Measurements from ENCODE around the gene XPR1.

The XPR1 gene

DNA sequence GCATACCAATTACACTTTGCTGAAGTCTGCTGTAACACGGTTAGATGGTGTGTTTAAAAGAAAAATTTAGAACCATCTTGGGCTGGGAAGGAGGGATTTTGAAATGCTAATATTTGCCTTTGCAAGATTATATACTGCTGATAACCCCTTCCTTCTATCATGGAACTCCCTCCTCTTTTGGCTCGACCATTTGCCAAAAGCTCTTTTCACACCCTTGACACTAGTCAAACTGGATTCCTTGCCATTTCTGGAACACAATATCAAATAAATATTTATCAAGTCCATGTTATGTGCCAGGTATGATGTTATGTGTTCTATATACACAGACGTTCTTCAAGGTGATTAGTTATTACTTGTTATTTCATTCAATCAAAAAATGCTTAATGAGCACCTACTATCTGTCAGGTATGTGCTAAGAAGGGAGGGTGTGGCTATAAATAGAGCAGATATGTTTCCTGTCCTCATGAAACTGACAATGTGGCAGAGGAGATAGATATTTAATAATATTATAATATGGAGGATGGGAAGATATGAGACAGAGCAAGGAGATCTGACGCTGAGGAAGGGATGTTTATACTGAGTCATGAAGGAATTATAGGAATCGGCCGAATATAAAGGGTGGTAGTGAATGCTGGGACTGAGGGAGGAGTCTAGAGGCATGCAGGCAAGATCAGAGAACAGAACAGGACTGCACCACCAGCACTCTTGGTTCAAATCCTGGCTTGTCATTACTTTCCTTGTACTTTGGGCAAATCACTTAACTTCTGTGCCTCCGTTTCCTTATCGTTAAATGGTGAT is 16.1 kb upstream of the XPR1 start:
- no peak for DNase-seq

DNA sequence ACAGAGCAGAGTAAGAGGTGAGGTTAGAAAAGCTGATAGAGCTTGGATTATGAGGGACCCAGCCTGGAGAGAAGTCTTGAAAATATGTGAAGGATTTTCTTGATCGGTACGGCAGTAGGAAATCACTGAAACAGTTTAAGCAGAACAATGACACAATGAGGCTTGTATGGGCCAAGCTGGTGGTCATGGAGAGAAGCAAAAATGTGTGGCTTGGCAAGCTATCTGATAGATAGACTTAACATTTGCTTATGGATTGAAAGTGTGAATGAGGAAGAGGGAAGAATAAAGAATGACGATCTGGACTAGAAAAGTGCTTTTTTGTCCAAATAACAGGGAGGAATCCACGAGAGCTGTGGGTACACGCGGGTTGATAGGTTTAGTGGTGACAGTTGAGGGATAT is 15.4 kb upstream of the XPR1 start:
- no peak for DNase-seq

DNA sequence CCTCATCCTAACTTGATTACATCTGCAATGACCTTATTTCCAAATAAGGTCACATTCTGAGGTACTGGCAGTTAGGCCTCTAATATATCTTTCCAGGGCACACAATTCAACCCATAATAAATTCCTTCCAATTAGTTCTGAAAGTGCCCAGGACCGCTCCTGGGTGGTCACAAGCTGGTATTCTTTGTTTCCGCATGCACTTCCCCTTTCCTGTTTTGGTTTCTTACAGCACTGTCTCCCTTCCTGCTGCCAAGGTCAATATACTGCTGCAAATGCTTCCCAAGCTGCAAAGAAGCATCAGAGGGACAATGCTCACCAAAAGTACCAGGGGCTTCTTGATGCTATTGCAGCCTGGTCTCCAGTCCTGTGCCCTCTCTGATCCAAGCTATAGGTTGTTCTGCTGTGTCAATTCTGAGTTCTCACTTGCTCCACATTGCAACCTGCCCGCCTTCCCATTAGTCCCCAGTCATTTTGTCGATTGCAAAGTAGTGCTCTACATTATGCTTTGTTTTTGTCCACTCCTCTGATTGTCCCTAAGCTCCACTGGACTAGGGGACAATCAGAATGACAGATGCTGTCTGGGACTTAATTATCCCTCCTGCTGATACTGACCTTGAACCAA is 13.9 kb upstream of the XPR1 start:
- no peak for DNase-seq

DNA sequence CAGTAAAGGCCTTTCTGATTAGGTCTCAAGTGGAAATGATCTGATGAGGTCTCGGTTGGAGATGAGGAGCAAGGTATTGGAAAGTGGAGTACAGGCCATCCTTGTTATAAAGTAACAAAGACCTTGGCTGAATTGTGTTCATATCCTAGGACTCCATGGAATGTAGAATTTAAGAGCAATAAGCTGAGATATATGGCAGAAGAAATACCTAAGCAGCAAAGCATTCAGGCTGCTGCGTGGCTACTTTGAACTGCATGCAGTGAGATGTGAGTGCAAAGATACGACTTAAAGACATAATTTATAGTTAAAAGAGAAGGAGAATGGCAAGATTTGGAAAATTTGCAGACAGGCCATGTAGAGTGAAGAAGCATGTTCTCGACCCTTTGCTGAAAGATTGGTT is 11.2 kb upstream of the XPR1 start:
- DNase-seq, result no peak

DNA sequence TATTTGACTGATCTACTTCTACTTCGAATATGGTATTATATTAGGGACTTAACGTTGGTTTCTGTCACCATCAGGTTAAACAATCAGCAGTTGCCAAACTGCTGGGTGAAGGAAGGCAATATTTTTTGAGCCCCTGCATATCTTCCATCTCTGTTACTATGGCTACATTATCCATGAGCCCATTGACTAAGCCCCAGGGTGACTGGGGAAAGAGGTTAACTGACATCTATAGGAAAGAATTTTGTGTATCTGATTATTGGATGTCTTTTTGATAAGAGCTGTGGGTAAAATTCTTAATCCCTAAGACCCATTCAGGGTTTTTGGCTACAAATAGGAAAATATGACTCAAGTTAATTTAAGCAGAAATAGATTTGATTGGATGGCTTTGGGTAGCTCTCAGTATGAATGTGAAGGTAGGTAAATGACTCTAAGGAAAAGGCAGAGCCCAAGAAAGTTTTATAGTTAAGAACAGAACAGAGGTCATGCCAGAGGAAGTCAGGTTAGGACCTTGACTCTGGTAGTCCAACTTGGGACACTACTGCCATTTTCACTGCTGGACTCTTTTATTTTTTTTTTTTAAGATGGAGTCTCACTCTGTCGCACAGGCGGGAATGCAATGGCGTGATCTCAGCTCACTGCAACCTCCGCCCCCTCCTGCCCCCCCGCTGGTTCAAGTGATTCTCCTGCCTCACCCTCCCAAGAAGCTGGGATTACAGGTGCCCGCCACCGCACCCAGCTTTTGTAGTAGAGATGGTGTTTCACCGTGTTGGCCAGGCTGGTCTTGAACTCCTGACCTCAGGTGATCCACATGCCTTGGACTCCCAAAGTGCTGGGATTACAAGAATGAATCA is 8.9 kb upstream of the XPR1 start:
- no peak for DNase-seq

DNA sequence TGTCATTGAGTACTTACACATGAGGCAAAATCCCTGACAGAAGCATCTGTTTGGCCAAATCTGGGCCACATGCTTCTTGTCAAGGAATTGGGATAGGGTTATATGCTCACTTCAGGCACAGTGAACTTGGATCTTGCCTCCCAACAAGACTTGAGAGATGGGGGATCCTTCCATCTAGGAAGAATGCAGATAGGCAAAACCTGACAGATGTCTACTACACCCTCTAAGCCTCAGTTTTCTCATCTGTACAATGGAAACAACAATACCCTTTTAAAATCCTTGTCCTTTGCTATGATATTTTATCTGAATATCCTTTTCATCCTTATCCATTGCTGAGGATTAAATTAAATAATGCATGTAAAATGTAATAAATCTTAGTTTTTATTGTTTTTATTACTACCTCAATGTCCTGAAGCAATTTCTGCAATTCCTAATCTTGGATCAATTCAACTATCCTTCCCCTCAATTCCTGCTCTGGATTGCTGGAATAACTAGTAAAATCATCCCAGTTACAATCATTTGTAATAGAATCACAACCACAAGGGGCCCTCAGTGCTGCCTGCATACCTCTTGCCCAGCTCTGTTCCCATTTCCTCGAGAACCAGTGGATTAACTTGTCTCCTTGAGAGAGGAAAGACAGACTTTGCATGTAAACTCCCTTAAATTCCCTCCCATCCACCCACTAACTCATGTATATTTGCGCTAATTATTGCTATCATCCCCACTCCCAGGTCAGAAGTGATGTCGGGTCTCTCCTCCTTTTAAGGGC is 8.1 kb upstream of the XPR1 start:
- DNase-seq, result peak; percentile 21

DNA sequence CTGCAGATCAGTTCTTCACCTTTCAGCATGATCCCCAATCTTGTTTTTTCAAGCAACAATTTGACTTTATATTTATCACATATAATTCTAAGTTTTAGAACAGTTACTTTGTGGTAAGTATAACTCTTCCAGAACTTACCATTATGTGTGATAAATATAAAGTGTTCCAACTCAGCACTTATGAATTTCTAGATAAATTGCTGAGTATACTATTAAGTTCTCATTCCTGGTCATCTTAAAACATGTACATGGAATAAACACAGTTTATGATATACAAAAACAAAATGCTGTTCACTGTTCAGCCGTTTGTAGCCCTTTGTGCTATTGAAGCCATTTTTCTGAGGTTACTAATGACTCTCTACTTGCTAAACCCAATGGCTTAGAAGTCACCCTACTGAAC is 5.1 kb upstream of the XPR1 start:
- no peak for DNase-seq

DNA sequence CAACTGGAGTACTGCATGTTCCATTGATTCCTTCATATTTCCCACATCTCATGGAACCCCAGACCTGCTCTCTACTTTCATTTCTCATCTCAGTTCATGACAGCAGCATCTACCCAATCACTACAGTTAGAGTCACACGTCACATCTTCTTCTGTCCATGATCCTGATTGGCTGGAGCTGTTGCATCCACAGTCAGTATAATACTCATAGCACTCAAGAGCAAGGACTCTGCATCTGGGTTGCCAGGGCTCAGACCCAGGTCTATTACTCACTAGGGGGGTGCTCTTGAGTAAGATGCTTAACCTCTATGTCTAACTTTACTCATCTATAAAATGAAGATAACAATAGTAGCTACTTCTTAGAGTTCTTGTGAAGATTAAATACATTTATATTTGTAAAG is 4.4 kb upstream of the XPR1 start:
- no peak for DNase-seq

DNA sequence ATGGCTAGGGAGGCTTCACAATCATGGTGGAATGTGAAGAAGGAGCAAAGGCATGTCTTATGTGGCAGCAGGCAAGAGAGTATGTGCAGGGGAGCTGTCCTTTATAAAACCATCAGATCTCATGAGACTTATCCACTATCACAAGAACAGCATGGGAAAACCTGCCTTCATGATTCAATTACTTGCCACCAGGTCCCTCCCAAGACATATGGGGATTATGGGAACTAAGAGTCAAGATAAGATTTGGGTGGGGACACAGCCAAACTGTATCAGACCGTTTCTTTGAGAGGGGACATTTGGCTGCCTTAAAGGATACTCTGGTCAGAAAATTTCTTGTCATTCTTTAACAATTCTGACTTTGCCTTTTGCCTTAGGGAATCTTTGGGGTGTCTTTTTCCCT is 3.2 kb upstream of the XPR1 start:
- DNase-seq, result no peak

DNA sequence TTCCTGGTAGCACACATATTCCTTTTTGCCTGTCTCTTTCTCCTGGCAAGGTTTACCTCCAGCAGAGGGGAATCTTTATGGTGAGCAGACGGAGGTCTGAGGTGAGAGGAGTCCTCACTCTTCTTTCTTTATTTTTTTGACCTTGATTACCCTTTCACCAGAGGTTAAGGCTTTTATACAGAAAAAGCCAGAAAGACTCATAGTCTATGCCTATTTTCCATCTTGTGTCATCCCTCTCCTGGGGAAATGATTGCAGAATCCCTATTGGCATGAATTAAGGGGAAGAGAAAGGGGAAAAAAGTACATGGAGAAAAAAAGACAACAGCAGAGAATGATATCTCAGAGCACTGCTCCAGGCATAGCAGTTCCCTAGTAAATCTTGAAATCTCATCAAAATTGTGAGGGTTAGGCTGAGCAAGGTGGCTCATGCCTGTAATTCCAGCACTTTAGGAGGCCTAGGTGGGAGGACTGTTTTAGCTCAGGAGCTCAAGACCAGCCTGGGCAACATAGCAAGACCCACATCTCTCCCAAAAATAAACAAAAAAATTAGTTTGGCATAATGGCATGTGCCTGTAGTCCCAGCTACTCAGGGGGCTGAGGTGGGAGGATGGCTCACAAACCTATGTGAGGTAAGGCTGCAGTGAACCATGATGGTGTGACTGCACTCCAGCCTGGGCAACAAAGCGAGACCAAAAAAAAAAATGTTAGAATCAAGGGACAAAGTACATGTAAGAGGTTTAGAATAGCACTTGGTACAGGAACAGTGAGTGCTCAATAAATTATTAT is 1.2 kb upstream of the XPR1 start:
- DNase-seq, result no peak

DNA sequence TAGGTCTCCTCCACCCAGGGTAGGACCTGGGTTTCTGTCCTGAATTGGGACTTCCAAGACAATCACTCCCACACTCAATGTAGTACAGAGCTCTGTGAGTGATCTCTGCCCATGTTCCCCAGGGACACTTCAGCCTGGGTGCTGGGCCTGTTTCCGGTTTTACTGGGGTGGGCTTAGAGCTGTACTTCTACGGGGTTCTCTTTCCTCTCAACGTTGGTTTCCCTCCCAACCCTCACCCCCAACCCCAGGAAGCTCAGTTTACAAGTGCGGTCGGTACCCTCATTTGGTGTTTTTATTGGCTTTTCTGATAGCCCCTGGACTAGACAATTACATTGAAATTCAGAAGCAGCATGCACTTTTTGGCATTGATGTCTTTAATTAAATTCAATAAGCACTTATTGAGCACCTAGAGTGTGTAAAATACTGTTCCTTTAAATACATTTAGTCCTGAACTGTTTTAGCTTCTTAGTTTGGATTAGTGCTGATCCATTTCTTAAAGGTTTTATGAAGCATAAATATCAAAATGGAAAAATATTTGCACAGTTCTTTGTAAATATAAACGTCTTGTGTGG is 542 bp upstream of the XPR1 start:
- no peak for DNase-seq

DNA sequence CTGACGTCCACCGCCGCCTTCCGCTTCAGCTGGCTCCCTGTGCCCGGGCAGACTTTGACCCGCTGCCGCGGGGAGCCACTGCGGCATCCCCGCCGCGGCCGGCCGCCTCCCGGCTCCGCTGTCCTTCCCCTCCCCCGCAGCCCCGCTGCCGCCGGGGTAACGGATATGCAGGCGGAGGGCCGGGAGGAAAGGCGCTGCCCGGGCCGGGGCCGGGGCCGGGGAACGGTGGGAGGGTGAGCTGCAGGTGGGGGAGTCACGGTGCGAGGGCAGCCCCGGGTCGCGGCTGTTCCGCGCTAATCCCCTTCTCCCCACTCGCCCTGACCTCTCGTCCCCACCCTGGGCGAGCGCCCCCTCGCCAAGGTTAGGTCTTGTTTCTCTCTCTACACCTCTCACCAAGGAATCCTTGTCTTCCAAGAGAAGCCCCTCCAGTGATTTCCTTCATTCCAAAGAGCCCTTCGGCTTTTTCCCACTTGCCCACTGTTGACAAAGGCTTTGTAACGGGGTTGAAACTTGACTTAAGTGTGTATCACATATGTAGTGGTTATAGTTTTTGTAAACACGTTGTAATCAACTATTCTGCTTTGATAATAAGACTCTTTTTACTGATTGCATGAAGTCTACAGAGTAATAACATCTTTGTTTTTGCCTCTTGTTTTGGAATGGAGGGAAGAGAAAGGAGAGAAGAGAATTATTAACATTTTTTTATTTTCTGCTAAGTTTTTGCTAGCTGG is 669 bp downstream of the XPR1 start:
- peak; percentile 44 for DNase-seq

DNA sequence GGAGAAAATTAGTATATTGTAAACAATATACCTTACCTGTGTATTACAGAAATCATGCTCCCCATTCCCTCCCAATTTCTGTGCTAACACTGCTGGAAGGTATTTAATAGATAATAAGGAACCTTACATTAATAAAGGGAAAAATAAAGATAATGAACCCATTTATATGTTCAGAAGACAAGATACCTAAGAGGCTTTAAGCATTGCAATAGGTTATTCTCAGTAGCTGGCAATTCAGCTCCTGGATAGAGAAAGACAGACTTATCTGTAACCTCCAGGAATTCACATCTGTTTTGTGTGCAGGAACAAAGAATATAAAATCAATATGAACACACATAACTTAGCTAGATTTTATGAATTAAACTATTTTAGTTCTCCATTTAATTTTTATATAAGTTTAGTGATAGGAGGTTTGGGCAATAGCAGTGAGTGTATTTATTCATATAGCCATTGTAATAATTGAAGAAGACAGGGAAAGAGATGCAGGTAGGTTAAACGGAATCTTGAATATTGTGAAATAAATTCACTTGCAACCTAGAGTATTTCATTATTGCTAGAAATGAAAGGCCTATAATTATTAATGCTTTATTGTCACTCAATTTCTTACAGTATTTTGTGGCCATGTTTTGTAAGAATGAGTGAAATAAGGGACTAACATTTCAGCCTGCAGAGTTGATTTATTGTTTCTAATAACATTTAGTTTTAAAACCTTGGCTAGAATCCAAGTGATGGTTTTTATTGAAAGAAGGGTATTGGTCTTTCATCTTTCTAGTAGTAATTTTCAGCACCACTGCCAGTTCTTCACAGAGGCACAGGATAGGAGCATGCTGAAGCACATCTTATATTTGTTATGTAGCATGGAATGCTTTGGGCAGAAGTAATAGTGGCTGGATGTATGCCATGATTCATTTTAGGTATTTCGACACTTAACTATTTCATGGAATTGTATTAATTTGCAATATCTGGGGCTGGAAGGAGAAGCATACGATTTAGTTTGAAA is 1.5 kb downstream of the XPR1 start:
- no peak for DNase-seq

DNA sequence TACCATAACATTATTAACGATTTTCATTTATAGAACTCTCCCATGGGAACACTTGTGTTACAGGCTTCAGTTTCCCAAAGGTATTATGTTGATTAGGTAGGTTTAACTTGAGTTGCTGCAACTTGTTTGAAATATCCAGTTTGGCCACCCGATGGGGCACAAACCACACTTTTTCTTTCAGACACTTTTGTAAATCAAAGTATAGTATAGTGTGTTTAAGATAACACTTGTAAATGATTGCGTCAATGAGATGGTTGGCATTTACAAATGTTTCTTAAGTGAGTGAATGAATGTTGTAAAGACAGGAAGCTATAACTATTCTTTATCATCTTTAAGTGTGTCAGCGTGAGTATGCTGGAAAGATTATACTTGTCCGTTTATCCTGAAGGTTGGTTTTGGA is 4.3 kb downstream of the XPR1 start:
- no peak for DNase-seq

DNA sequence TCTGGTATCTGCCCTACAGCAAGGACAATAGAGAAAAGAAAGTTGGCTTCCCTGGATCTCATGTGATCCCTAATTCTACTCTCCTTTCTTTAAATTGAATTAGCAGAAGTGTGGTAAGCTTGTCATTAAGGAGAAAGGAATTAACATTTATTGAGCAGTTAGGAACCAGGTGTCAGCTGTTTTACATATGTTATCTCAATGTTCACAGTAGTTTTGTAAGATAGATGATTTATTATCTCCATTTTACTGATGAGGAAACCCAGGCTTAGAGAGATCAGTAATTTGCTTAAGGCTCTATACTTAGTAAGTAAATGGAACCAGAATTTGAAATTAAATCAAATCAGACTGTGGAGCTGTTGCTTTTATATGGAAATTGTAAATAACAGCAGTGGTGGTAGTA is 8.0 kb downstream of the XPR1 start:
- no peak for DNase-seq

DNA sequence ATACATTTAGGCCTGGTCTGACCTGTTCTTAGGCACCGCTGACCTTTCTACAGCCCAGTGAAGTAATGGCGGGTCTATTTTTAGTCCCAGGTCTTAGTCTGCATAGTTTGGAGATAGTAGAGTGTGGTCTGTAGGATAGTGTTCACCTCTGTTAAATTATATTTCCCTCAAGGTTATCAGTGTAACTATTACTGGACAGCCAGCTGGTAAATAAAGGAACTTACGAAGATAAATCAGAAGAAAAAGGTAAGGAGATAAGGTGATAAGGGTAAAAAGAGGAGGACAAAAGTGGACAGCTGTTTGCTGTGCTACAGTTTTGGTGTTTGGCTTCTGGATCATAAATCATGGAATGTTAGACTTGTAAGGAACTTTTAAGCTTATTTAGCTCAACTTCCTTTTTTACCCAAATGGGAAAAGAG is 8.7 kb downstream of the XPR1 start:
- no peak for DNase-seq

DNA sequence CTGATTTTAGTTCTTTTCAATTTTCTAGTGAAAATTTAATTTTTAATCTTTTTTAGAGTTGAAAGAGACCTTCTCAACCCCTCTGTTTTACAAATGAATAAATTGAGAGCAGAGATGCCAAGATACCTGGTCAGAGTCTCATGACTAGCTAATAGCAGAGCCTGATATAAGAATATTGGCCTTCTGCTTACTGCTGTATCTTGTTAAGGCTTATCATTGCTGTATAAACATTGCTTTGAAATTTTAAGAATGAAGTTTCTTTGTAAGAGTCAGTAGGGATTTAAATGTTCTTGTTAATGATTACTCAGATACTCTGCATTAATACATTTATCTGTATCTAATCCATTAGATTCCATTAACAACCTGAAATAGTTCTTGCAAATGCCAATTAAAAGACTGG is 9.8 kb downstream of the XPR1 start:
- no peak for DNase-seq

DNA sequence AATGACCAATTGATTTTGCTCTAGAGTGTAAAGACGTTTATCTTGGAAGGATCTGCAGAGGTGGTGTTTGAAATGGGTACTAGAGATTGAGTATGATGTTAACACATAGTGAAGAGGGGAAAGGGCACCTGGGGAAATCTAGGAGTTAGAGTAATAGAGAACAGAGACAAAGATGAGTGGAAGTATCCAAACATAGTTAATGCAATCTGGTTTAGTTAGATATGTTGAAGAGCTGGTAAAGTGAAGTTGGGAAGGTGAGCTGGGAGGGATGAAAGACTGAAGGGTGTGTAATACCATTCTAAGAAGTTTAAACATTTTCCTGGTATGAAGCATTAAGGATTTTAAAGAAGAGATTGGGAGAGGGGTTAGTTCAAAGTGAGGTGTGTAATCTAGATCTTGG is 11.0 kb downstream of the XPR1 start:
- DNase-seq, result no peak

DNA sequence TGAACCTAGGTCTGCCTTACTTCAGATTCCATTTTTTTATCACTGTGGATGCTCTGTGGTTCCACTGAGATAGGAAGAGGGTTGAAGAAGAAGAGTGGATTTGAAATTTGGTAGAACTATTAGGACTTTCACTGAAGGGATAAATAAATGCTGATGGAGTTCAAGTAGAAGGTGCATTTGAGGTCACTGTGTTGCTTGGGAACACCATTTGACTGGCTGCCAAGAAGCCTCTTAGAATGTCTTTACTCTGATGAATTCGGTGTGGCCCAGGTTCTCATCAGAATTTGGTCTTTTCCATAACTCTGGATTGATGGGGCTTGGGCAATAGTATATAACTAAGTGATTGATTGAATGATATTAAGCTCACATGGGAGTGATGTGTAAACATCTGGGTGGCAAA is 11.9 kb downstream of the XPR1 start:
- DNase-seq, result no peak

All from 8988T (cell line).